MM.1S (cell line): Measurements from ENCODE around the gene S100A3.
"Not testable (repeated sequence)": the region's sequence is repeated elsewhere in the genome, so short reads cannot be mapped to it uniquely, and the experiment has no call there.

Source experiments
- EZH2 ChIP-seq: fragments of 300-600 bp; sonication (generic); optimal IDR thresholded peaks from 2 replicates; pipeline ENCODE3; 2017; ENCODE audit warnings: low read depth, mild to moderate bottlenecking, antibody characterized with exemption, low read length, mixed read lengths
- EZH2phosphoT487 ChIP-seq: fragments of 300-600 bp; sonication (generic); IDR thresholded peaks from 2 replicates; pipeline ENCODE4 v1.6.1; 2018; ENCODE audit warnings: antibody characterized with exemption, low read length
- TF ChIP-seq, protein P1 (sequence below): fragments of 300-600 bp; sonication (generic); IDR thresholded peaks from 2 replicates; pipeline ENCODE4 v1.5.1; 2016; ENCODE audit warnings: antibody characterized with exemption, low read length, mixed read lengths

- TF ChIP-seq, protein P1, sequence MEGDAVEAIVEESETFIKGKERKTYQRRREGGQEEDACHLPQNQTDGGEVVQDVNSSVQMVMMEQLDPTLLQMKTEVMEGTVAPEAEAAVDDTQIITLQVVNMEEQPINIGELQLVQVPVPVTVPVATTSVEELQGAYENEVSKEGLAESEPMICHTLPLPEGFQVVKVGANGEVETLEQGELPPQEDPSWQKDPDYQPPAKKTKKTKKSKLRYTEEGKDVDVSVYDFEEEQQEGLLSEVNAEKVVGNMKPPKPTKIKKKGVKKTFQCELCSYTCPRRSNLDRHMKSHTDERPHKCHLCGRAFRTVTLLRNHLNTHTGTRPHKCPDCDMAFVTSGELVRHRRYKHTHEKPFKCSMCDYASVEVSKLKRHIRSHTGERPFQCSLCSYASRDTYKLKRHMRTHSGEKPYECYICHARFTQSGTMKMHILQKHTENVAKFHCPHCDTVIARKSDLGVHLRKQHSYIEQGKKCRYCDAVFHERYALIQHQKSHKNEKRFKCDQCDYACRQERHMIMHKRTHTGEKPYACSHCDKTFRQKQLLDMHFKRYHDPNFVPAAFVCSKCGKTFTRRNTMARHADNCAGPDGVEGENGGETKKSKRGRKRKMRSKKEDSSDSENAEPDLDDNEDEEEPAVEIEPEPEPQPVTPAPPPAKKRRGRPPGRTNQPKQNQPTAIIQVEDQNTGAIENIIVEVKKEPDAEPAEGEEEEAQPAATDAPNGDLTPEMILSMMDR = not testable (repeated sequence)
- TF ChIP-seq EZH2phosphoT487, EZH2: not testable (repeated sequence)
Observed at GRCh38 chr1:153575497-153575896, 26.4 kb upstream of the S100A3 start.
